DND-41 (cell line): Measurements from ENCODE around the gene NEB.
"Not testable (repeated sequence)": the region's sequence is repeated elsewhere in the genome, so short reads cannot be mapped to it uniquely, and the experiment has no call there.

Source experiments
- ATAC-seq: fragments of 200-7000 bp; cut with Tn5 transposase; 3 replicates; pipeline ENCODE4 v1.9.1; 2021; ENCODE audit warnings: low read depth; ENCODE audit not compliant: insufficient read depth
- DNase-seq: peaks from one replicate; pipeline ENCODE4 v3.0.0-alpha.2; 2020
- H2AFZ ChIP-seq: 2 replicates; pipeline ENCODE4 v1.6.0; 2012; ENCODE audit warnings: low read depth, low read length
- H3K27ac ChIP-seq: 2 replicates; pipeline ENCODE4 v1.5.1; 2012; ENCODE audit warnings: low read length, inconsistent platforms
- H3K27me3 ChIP-seq: fragments of 200-600 bp; sonication (generic); 2 replicates; pipeline ENCODE4 v1.6.0; 2012; ENCODE audit warnings: low read length, mild to moderate bottlenecking, inconsistent platforms; ENCODE audit not compliant: insufficient read depth, poor library complexity
- H3K36me3 ChIP-seq: 2 replicates; pipeline ENCODE4 v1.5.1; 2012; ENCODE audit warnings: low read length, inconsistent platforms; ENCODE audit not compliant: insufficient read depth
- H3K4me1 ChIP-seq: 2 replicates; pipeline ENCODE4 v1.5.1; 2012; ENCODE audit warnings: mild to moderate bottlenecking, low read length; ENCODE audit not compliant: insufficient read depth
- H3K4me2 ChIP-seq: 2 replicates; pipeline ENCODE4 v1.6.0; 2012; ENCODE audit warnings: mild to moderate bottlenecking, moderate library complexity, low read length, inconsistent platforms; ENCODE audit not compliant: insufficient read depth
- H3K4me3 ChIP-seq, 2 experiments: fragments of 200-600 bp in 1 of 2; shearing (Covaris generic) in 1 of 2; 2 replicates each; pipeline ENCODE4 v1.5.1; 2012 to 2016; ENCODE audit warnings: inconsistent platforms in 2 of 2, low read length in 2 of 2, mild to moderate bottlenecking in 2 of 2, low read depth in 1 of 2, moderate library complexity in 1 of 2
- H3K79me2 ChIP-seq: 2 replicates; pipeline ENCODE4 v1.6.0; 2012; ENCODE audit warnings: low read length, inconsistent platforms; ENCODE audit not compliant: insufficient read depth
- H3K9ac ChIP-seq: 2 replicates; pipeline ENCODE4 v1.6.0; 2012; ENCODE audit warnings: low read depth, mild to moderate bottlenecking, inconsistent platforms, low read length, moderate library complexity
- H3K9me3 ChIP-seq: 2 replicates; pipeline ENCODE4 v1.5.1; 2012; ENCODE audit warnings: low read length, moderate library complexity, mild to moderate bottlenecking, inconsistent platforms; ENCODE audit not compliant: insufficient read depth, severe bottlenecking
- H4K20me1 ChIP-seq: 2 replicates; pipeline ENCODE4 v1.6.0; 2012; ENCODE audit warnings: low read length; ENCODE audit not compliant: insufficient read depth
- TF ChIP-seq, protein P1 (sequence below): IDR thresholded peaks from 2 replicates; pipeline ENCODE4 v1.5.1; 2012; ENCODE audit warnings: borderline replicate concordance, low read length, moderate library complexity, mild to moderate bottlenecking; ENCODE audit not compliant: poor library complexity, severe bottlenecking; ENCODE audit errors: extremely low read depth

NEB gene

GRCh38 chr2:151596903-151597608 lies 137.2 kb downstream of the NEB start:
- H3K36me3 ChIP-seq, H3K4me3 ChIP-seq, H4K20me1 ChIP-seq, ATAC-seq, H3K27me3 ChIP-seq, H3K27ac ChIP-seq, H3K79me2 ChIP-seq, H3K4me2 ChIP-seq, H3K4me1 ChIP-seq, H2AFZ ChIP-seq, H3K9ac ChIP-seq, H3K9me3 ChIP-seq, DNase-seq: not testable (repeated sequence)

DNA sequence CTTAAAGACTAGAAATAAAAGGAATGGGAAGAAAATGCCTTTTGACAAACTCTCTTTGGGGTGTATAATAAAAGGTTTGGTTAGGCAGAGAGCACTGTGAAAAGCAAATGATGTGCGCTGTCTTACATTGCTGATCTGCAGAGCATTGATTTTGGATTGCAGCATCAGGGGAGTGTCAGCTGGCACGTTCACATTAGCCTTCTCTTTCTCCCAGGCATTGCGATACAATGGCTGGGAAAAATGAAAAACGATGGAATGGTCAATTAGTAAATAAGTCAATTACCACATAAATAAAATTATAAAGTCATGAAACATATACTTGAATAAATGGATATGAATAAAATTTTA lies 142.4 kb downstream of the NEB start:
- not testable (repeated sequence) for H3K27ac ChIP-seq, H3K4me1 ChIP-seq, DNase-seq, H3K27me3 ChIP-seq, H3K4me2 ChIP-seq, ATAC-seq, H3K9me3 ChIP-seq, H2AFZ ChIP-seq, H4K20me1 ChIP-seq, H3K4me3 ChIP-seq, H3K9ac ChIP-seq, H3K36me3 ChIP-seq, H3K79me2 ChIP-seq

- H4K20me1 ChIP-seq, H3K9me3 ChIP-seq, H3K36me3 ChIP-seq, H3K9ac ChIP-seq, H3K4me2 ChIP-seq, H3K4me1 ChIP-seq, H3K79me2 ChIP-seq, H2AFZ ChIP-seq, H3K27ac ChIP-seq, H3K27me3 ChIP-seq, H3K4me3 ChIP-seq, DNase-seq: not testable (repeated sequence)
- ATAC-seq, result peak; percentile 44; the same call in 1 of the 3 replicates
- TF ChIP-seq, protein P1, sequence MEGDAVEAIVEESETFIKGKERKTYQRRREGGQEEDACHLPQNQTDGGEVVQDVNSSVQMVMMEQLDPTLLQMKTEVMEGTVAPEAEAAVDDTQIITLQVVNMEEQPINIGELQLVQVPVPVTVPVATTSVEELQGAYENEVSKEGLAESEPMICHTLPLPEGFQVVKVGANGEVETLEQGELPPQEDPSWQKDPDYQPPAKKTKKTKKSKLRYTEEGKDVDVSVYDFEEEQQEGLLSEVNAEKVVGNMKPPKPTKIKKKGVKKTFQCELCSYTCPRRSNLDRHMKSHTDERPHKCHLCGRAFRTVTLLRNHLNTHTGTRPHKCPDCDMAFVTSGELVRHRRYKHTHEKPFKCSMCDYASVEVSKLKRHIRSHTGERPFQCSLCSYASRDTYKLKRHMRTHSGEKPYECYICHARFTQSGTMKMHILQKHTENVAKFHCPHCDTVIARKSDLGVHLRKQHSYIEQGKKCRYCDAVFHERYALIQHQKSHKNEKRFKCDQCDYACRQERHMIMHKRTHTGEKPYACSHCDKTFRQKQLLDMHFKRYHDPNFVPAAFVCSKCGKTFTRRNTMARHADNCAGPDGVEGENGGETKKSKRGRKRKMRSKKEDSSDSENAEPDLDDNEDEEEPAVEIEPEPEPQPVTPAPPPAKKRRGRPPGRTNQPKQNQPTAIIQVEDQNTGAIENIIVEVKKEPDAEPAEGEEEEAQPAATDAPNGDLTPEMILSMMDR, result peak; percentile 16
These were observed 142.9 kb downstream of the NEB start for GRCh38 chr2:151591250-151591907.

DNA sequence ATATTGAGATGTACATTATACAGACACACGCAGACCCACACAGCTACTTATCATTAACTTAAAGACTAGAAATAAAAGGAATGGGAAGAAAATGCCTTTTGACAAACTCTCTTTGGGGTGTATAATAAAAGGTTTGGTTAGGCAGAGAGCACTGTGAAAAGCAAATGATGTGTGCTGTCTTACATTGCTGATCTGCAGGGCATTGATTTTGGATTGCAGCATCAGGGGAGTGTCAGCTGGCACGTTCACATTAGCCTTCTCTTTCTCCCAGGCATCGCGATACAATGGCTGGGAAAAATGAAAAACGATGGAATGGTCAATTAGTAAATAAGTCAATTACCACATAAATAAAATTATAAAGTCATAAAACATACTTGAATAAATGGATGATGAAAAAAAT lies 153.0 kb downstream of the NEB start:
- H3K27ac ChIP-seq, H3K79me2 ChIP-seq, ATAC-seq, DNase-seq, H3K4me1 ChIP-seq, H3K4me2 ChIP-seq, H3K9me3 ChIP-seq, H4K20me1 ChIP-seq, H3K36me3 ChIP-seq, H2AFZ ChIP-seq, H3K4me3 ChIP-seq, H3K27me3 ChIP-seq, H3K9ac ChIP-seq: not testable (repeated sequence)

DNA sequence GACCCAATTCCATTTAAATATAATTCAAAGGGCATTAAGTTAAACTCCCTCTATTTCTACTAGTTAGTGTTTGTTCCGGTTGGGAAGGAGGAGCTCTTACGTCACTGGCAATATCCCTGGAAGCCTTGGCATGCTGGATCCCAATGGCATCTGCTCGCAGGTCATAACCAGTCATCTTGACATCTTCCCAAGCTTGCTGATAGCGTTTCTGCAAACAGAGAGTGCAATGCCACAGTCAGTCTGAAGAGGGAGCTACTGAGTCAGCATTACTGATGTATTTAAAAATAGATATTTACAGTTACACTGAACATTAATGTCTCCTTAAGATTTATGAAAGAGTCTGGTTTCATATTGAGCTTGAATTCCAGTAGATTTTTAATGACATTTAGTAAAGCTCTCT lies 153.6 kb downstream of the NEB start:
- not testable (repeated sequence) for DNase-seq, H3K27ac ChIP-seq, H3K36me3 ChIP-seq, H3K79me2 ChIP-seq, H2AFZ ChIP-seq, H3K27me3 ChIP-seq, H3K9me3 ChIP-seq, H3K4me1 ChIP-seq, ATAC-seq, H4K20me1 ChIP-seq, H3K4me3 ChIP-seq, H3K4me2 ChIP-seq, H3K9ac ChIP-seq
